Endometrial microvascular endothelial cells (primary cell): ENCODE data around the gene CD8B2. TPM values are rescaled to one million over a fixed set of nuclear protein-coding genes. Genes with fewer than 3 reads are reported as not detected.
"Not testable (repeated sequence)": the region's sequence is repeated elsewhere in the genome, so short reads cannot be mapped to it uniquely, and the experiment has no call there.

Experiments used
- in situ Hi-C: cut with HindIII; loops from 2 replicates; pipeline ENCODE4 v1.10.0; 2017; ENCODE audit warnings: low sequenced_read_pairs, low pct_unique_long_range_greater_than_20kb; ENCODE audit errors: inconsistent ontology term
- total RNA-seq: library from RNA; depleted of rRNA; stranded (reverse); fragments of >200 nt; gene quantifications from one replicate; pipeline ENCODE4 v1.2.3, GENCODE V29; 2015; ENCODE audit errors: inconsistent ontology term

The CD8B2 gene
- total RNA-seq, result not detected

- in situ Hi-C loops, result not testable (repeated sequence)
Measured at GRCh38 chr2:106486551-106487385, at the start of gene CD8B2. CD8B2 (plus strand) TSS chr2:106487364; CDS start chr2:106487427, 63 bp downstream.

DNA sequence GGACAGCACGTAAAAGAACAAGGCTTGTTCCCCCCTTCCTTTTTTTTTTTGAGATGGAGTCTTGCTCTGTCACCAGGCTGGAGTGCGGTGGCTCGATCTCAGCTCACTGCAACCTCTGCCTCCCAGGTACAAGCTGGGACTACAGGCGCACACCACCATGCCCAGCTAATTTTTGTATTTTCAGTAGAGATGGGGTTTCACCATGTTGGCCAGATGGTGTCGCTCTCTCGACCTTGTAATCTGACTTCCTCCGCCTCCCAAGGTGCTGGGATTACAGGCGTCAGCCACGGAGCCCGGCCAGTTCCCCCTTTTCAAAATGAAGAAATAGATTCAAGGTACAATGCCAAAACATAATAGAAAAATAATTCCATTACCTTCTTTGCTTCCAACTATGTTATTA lies 25.3 kb upstream of the CD8B2 start:
- in situ Hi-C loops, result not testable (repeated sequence)

DNA sequence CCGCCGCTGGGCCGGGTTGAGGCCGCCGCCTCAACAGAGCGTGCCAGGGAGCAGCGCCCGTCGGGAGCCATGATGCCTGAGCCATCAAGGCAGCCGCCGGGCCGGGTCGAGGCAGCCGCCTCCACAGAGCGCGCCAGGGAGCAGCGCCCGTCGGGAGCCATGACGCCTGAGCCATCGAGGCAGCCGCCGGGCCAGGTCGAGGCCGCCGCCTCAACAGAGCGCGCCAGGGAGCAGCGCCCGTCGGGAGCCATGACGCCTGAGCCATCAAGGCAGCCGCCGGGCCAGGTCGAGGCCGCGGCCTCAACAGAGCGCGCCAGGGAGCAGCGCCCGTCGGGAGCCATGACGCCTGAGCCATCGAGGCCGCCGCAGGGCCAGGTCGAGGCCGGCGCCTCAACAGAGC lies 19.6 kb upstream of the CD8B2 start:
- in situ Hi-C loops, result not testable (repeated sequence)

DNA sequence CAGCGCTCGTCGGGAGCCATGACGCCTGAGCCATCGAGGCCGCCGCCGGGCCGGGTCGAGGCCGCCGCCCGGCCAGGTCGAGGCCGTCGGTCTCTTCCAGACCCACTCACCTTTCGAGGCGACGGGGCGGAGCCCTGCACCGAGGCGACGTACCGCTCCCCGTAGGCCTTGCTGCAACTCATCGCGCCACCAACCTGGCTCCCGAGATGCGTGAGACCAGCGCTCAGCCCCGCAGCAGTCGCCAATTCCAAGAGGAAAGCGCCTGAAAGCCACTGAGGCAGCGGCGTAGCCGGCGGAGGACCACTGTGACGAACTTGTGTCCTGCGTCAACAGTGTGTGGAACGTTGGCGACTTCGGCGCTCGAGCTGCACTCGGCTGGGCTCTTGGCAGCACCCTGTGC lies 19.1 kb upstream of the CD8B2 start, which contains the start of gene RGPD3:
Gene RGPD3 (minus strand): TSS at position 307 of the 400 bp plus-strand sequence. CDS start 125 bp downstream, at position 182.
- in situ Hi-C loops, result not testable (repeated sequence)

DNA sequence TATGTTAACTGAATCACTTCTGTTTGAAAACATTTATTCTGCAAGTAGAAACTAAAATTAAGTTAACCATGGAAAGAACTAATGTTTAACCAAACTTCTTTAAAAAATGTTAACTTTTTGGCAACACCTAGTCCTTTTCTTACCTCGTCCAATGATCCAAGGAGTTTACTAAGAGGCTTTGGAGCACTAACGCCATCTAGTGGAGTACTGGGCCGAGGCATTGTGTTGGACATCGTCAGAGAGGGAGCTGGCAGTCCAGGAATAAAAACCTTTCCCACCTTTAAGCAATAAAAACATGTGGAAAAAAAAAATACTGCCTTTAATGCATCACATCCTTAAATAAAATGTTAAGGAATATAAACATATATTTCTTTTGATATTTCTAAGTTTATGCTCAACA lies 16.5 kb upstream of the CD8B2 start:
- in situ Hi-C loops, result not testable (repeated sequence)

DNA sequence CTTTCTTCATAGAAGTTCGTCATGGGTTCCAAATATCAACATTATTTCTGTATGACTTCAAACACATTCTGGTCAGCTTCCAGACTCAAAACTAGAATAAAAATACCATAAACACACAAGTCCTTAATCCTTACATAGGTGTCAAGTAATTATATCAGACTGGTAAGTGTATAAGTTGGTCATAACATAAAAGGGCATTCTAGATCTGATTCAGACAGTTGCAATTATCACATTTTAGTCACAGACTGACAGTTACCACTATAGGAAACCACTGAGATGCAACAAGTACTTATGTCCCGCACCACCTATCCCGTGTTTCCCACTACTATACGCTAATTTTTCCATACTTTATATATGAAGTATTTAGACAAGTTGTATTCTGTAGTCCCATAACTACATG lies 9.5 kb upstream of the CD8B2 start:
- in situ Hi-C loops, result not testable (repeated sequence)

GRCh38 chr2:106479563-106479962 lies 7.6 kb upstream of the CD8B2 start:
- in situ Hi-C loops, result not testable (repeated sequence)

DNA sequence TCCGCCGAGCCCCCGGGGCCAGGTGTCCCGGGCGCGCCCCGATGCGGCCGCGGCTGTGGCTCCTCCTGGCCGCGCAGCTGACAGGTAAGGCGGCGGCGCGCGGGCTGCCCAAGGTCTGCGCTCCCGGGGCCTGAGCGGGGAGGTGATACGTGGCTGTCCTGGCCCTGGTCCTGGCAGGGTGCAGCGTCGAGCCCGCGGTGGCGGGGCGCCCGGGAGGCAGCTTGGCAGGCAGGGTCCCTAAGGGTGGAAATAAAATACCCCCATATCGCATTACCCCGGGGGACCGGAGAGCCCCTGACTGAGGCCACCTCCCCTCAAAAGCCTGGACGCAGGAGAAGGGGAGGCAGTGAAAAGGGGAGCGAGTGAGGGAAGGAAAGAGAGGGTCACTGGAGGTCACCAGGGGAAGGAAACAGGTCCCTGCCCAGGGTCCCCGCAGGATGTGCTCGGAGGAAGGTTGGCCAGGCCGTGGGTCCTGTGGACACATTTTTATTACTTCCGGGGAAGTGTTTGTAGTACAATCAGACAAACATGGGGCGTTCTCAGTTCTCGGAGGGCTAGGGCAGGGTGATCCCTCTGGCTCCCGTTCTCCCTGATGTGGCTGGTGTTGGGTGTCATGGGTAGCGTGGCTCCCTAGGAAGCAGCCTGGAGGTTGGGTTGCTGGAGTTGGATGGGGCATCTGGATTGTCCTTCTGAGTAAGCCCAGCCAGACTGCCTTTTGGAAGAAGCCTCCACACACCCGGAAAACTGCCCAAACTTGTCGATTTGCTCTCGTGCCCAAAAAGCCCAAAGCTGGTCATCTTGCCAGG lies 425 bp downstream of the CD8B2 start:
- in situ Hi-C loops, result not testable (repeated sequence)

- in situ Hi-C loops, result not testable (repeated sequence)
Measured at GRCh38 chr2:106489701-106490100, 2.5 kb downstream of the CD8B2 start.

GRCh38 chr2:106492399-106492798 lies 5.2 kb downstream of the CD8B2 start:
- in situ Hi-C loops, result not testable (repeated sequence)

- in situ Hi-C loops, result not testable (repeated sequence)
Measured at GRCh38 chr2:106492913-106493312, 5.7 kb downstream of the CD8B2 start.

DNA sequence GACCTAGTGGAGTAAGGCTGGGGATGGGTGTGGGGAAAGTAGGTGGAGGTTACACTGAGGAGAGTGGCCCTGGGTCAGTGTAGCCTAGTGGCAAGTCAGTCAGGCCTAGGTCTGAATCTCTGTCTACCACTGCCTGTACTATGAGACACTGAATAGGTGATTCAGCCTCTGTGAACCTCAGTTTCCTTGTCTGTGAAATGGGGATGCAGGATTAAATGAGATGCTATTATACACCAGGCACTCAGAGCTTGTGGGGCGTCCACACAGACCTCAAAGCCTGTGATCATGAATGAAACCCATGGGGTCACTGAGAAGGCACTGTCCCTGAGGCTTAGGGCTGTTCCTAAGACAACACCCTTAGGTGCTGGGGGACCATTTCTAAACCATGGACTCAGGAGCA lies 11.4 kb downstream of the CD8B2 start:
- in situ Hi-C loops, result not testable (repeated sequence)

DNA sequence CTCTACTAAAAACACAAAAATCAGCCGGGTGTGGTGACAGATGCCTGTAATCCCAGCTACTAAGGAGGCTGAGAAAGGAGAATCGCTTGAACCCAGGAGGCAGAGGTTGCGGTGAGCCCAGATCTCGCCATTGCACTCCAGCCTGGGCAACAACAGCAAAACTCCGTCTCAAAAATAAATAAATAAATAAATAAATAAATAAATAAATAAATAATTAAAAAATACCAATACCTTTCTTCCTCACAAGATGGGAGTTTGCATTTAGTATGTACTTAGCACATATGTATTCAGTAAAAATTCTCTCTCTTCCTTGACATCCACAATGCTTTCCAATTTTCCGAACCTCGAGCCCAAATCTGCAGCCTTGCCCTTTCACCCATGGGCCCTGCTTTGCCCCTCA lies 13.2 kb downstream of the CD8B2 start:
- in situ Hi-C loops, result not testable (repeated sequence)

GRCh38 chr2:106502351-106502750 lies 15.2 kb downstream of the CD8B2 start:
- in situ Hi-C loops, result not testable (repeated sequence)

DNA sequence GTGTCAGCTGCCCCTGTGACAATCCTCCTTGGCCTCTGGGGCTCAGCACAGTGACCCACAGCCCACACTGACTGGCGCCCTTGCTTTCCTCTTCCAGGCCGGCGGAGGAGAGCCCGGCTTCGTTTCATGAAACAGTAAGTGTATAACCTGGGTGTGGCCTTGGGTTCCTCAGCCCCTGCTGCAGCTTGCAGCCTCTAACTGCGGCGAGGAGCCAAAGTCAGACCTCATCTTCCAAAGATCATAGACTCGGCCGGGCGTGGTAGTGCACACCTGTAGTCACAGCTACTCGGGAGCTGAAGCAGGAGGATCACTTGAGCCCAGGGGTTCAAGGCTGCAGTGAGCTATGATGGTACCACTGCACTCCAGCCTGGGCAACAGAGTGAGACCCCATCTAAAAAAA lies 17.0 kb downstream of the CD8B2 start:
- in situ Hi-C loops, result not testable (repeated sequence)

GRCh38 chr2:106504787-106505186 lies 17.6 kb downstream of the CD8B2 start:
- in situ Hi-C loops, result not testable (repeated sequence)

- in situ Hi-C loops, result not testable (repeated sequence)
Measured at GRCh38 chr2:106506002-106506687, 19.0 kb downstream of the CD8B2 start.

DNA sequence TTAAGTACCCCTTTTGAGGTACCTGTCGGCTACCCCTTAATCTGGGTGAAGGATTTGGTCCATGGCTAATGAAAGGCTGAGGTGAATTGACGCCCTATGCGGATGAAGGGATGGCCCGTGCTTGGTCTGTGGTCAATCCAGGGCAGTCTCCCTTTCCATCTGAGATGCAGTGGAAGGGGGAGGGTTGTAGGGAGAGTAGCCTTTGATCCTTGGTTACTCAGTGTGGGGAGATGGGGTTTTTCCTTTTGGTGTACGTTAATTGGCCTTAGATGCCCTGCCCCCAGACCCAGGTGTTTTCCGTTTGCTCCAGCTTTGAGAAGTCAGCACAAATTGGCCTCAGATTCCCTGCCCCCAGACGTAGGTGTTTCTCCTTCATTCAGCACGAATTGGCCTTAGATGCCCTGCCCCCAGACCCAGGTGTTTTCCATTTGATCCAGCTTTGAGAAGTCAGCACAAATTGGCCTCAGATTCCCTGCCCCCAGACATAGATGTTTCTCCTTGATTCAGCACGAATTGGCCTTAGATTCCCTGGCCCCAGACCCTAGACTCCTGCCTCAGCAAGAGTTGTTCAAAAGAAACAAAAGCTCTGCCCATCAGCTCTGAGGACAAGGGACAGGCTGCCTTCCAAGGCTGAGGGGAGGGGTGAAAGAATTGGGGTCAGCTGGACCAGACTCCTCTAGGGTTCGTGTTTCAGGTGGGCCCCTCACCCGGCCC lies 21.7 kb downstream of the CD8B2 start:
- in situ Hi-C loops, result not testable (repeated sequence)

GRCh38 chr2:106509374-106509770 lies 22.2 kb downstream of the CD8B2 start:
- in situ Hi-C loops, result not testable (repeated sequence)
